ENCODE results near the gene FBXO7. TPM values are rescaled to one million over a fixed set of nuclear protein-coding genes. Genes with fewer than 3 reads are reported as not detected.

The FBXO7 gene
- polyA plus RNA-seq, 1 donor, result 99.4 TPM

GRCh38 chr22:32482708-32483107, 8.1 kb downstream of the FBXO7 start:
- H3K9me3 ChIP-seq (ENCODE audit: control insufficient read depth, low read depth, low read length), result no peaks in the 10 kb centered on the region
- H3K27ac ChIP-seq (ENCODE audit: low read length), result no peak overlapping the region
- 80% methylated on average over 1 of the region's 1 CpG for WGBS (ENCODE audit: insufficient coverage, low lambda C conversion rate)
- H3K4me3 ChIP-seq (ENCODE audit: low read length), result no peak overlapping the region
- no peak for DNase-seq
- H3K36me3 ChIP-seq (ENCODE audit: control insufficient read depth, insufficient read depth, low read length), result peaks cover 28% of the 10 kb centered on the region
- no peaks in the 10 kb centered on the region for H3K4me1 ChIP-seq (ENCODE audit: control insufficient read depth, insufficient read depth, low read length)
- no peaks in the 10 kb centered on the region for H3K27me3 ChIP-seq (ENCODE audit: control insufficient read depth, insufficient read depth, low read length)

- Histone ChIP-seq H3K27ac (ENCODE audit: low read length) (no peak overlapping the region), H3K36me3 (ENCODE audit: control insufficient read depth, insufficient read depth, low read length) (peaks cover 46% of the 10 kb centered on the region), H3K4me1 (ENCODE audit: control insufficient read depth, insufficient read depth, low read length) (no peaks in the 10 kb centered on the region), H3K4me3 (ENCODE audit: low read length) (no peak overlapping the region), H3K9me3 (ENCODE audit: control insufficient read depth, low read depth, low read length) (no peaks in the 10 kb centered on the region), H3K27me3 (ENCODE audit: control insufficient read depth, insufficient read depth, low read length) (no peaks in the 10 kb centered on the region)
- no peak for DNase-seq
- WGBS (ENCODE audit: insufficient coverage, low lambda C conversion rate), result 100% methylated on average over 1 of the region's 3 CpGs
These were observed 12.2 kb downstream of the FBXO7 start for GRCh38 chr22:32486656-32487390.

GRCh38 chr22:32487461-32487860, 12.8 kb downstream of the FBXO7 start:
- peaks cover 46% of the 10 kb centered on the region for H3K36me3 ChIP-seq (ENCODE audit: control insufficient read depth, insufficient read depth, low read length)

DNA sequence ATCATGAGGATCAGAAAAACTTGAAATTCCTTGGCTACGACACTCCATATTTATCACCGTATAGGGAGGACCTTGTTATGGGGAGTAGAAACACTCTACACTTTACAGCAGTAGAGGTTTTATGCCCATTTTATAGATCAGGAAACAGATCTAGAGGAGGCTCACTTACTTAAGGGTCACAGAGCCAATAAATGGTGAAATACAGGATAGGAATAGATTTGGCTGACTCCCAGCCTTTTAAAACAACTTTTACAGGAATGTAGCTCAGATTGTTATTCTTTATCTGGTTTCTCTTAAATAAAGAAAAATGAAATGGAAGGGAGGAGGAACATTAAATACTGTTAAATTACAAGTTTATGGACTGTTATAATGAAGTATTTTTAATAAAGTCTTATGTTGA, 14.8 kb downstream of the FBXO7 start:
- no peak overlapping the region for H3K27ac ChIP-seq (ENCODE audit: low read length)
- H3K4me1 ChIP-seq (ENCODE audit: control insufficient read depth, insufficient read depth, low read length), result no peaks in the 10 kb centered on the region
- DNase-seq, result no peak
- H3K9me3 ChIP-seq (ENCODE audit: control insufficient read depth, low read depth, low read length), result no peaks in the 10 kb centered on the region
- no peaks in the 10 kb centered on the region for H3K27me3 ChIP-seq (ENCODE audit: control insufficient read depth, insufficient read depth, low read length)
- peaks cover 55% of the 10 kb centered on the region for H3K36me3 ChIP-seq (ENCODE audit: control insufficient read depth, insufficient read depth, low read length)
- WGBS (ENCODE audit: insufficient coverage, low lambda C conversion rate), result no CpG with 5 or more reads among the region's 2 CpGs
- no peak overlapping the region for H3K4me3 ChIP-seq (ENCODE audit: low read length)

More at GRCh38 chr22:32487461-32487860, 12.8 kb downstream of the FBXO7 start:
- DNase-seq, result no peak
- 100% methylated on average over 1 of the region's 1 CpG for WGBS (ENCODE audit: insufficient coverage, low lambda C conversion rate)
- Histone ChIP-seq H3K4me3 (ENCODE audit: low read length) (no peak overlapping the region), H3K27ac (ENCODE audit: low read length) (no peak overlapping the region), H3K4me1 (ENCODE audit: control insufficient read depth, insufficient read depth, low read length) (no peaks in the 10 kb centered on the region), H3K9me3 (ENCODE audit: control insufficient read depth, low read depth, low read length) (no peaks in the 10 kb centered on the region), H3K27me3 (ENCODE audit: control insufficient read depth, insufficient read depth, low read length) (no peaks in the 10 kb centered on the region)

- Histone ChIP-seq H3K4me1 (ENCODE audit: control insufficient read depth, insufficient read depth, low read length) (no peaks in the 10 kb centered on the region), H3K4me3 (ENCODE audit: low read length) (no peak overlapping the region), H3K36me3 (ENCODE audit: control insufficient read depth, insufficient read depth, low read length) (peaks cover 55% of the 10 kb centered on the region), H3K9me3 (ENCODE audit: control insufficient read depth, low read depth, low read length) (no peaks in the 10 kb centered on the region), H3K27ac (ENCODE audit: low read length) (no peak overlapping the region), H3K27me3 (ENCODE audit: control insufficient read depth, insufficient read depth, low read length) (no peaks in the 10 kb centered on the region)
- DNase-seq, result no peak
- whole genome bisulfite sequencing (ENCODE audit: insufficient coverage, low lambda C conversion rate), result 83% methylated on average over 1 of the region's 6 CpGs
These were observed 15.7 kb downstream of the FBXO7 start for GRCh38 chr22:32490279-32490678.

DNA sequence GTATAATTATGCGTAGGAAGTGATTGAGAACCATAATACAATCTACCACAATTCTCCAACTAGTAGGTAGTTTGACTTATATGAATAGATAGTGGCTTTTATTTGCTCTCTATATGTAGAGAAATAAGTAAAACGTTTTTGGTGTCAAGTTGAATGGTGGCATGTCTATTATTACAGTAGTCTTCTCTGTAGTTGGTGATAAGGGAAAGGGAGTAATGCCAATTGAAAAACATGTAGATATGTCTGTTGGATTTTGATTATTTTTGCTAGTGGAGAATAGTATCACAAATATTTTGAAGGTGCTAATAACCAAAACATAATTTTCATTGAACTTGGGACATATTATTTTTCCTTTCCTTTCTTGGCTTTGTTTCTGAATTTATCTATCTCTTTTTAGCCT, 17.5 kb downstream of the FBXO7 start:
- Histone ChIP-seq H3K9me3 (ENCODE audit: control insufficient read depth, low read depth, low read length) (no peaks in the 10 kb centered on the region), H3K4me1 (ENCODE audit: control insufficient read depth, insufficient read depth, low read length) (no peaks in the 10 kb centered on the region), H3K27ac (ENCODE audit: low read length) (no peak overlapping the region), H3K36me3 (ENCODE audit: control insufficient read depth, insufficient read depth, low read length) (peaks cover 54% of the 10 kb centered on the region), H3K27me3 (ENCODE audit: control insufficient read depth, insufficient read depth, low read length) (no peaks in the 10 kb centered on the region), H3K4me3 (ENCODE audit: low read length) (no peak overlapping the region)
- 63% methylated on average over 1 of the region's 2 CpGs for WGBS (ENCODE audit: insufficient coverage, low lambda C conversion rate)
- no peak for DNase-seq

- Histone ChIP-seq H3K27ac (ENCODE audit: low read length) (no peak overlapping the region), H3K9me3 (ENCODE audit: control insufficient read depth, low read depth, low read length) (no peaks in the 10 kb centered on the region), H3K4me3 (ENCODE audit: low read length) (no peak overlapping the region), H3K27me3 (ENCODE audit: control insufficient read depth, insufficient read depth, low read length) (no peaks in the 10 kb centered on the region), H3K4me1 (ENCODE audit: control insufficient read depth, insufficient read depth, low read length) (no peaks in the 10 kb centered on the region), H3K36me3 (ENCODE audit: control insufficient read depth, insufficient read depth, low read length) (peaks cover 64% of the 10 kb centered on the region)
- no CpG with 5 or more reads among the region's 2 CpGs for WGBS (ENCODE audit: insufficient coverage, low lambda C conversion rate)
- DNase-seq, result no peak
These were observed 18.9 kb downstream of the FBXO7 start for GRCh38 chr22:32493551-32493950.

DNA sequence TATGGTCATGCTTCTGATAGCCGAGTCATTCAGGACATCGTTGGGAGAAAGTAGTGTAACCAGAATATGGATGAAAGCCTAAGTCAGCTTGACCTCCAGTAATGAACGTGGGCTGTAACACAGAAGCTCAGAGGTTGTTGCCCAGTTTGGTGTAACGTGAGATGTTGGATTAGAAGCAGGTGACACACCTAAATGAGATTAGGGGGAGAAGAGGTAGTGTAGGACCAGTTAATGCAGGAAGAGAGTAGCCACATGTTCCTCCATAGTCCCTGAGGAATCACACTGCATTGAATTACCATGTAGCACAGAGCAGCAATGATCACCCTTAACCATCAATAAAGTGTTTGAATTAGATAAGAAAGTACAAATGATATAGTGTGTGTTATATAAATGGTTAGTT, 20.4 kb downstream of the FBXO7 start:
- no peaks in the 10 kb centered on the region for H3K27me3 ChIP-seq (ENCODE audit: control insufficient read depth, insufficient read depth, low read length)
- WGBS (ENCODE audit: insufficient coverage, low lambda C conversion rate), result 79% methylated on average over 3 of the region's 4 CpGs
- H3K9me3 ChIP-seq (ENCODE audit: control insufficient read depth, low read depth, low read length), result no peaks in the 10 kb centered on the region
- peaks cover 58% of the 10 kb centered on the region for H3K36me3 ChIP-seq (ENCODE audit: control insufficient read depth, insufficient read depth, low read length)
- no peak overlapping the region for H3K27ac ChIP-seq (ENCODE audit: low read length)
- H3K4me1 ChIP-seq (ENCODE audit: control insufficient read depth, insufficient read depth, low read length), result no peaks in the 10 kb centered on the region
- no peak for DNase-seq
- no peak overlapping the region for H3K4me3 ChIP-seq (ENCODE audit: low read length)

GRCh38 chr22:32499666-32500065, 25.1 kb downstream of the FBXO7 start:
- Histone ChIP-seq H3K9me3 (ENCODE audit: control insufficient read depth, low read depth, low read length) (no peaks in the 10 kb centered on the region), H3K4me3 (ENCODE audit: low read length) (no peak overlapping the region), H3K4me1 (ENCODE audit: control insufficient read depth, insufficient read depth, low read length) (no peaks in the 10 kb centered on the region), H3K36me3 (ENCODE audit: control insufficient read depth, insufficient read depth, low read length) (peaks cover 35% of the 10 kb centered on the region), H3K27me3 (ENCODE audit: control insufficient read depth, insufficient read depth, low read length) (no peaks in the 10 kb centered on the region), H3K27ac (ENCODE audit: low read length) (no peak overlapping the region)
- no peak for DNase-seq
- no CpG with 5 or more reads among the region's 3 CpGs for WGBS (ENCODE audit: insufficient coverage, low lambda C conversion rate)

GRCh38 chr22:32501836-32502752, 27.5 kb downstream of the FBXO7 start:
- no peaks in the 10 kb centered on the region for H3K27me3 ChIP-seq (ENCODE audit: control insufficient read depth, insufficient read depth, low read length)
- no peaks in the 10 kb centered on the region for H3K4me1 ChIP-seq (ENCODE audit: control insufficient read depth, insufficient read depth, low read length)
- no peak for DNase-seq
- no CpG with 5 or more reads among the region's 9 CpGs for WGBS (ENCODE audit: insufficient coverage, low lambda C conversion rate)
- no peaks in the 10 kb centered on the region for H3K9me3 ChIP-seq (ENCODE audit: control insufficient read depth, low read depth, low read length)
- H3K27ac ChIP-seq (ENCODE audit: low read length), result no peak overlapping the region
- H3K36me3 ChIP-seq (ENCODE audit: control insufficient read depth, insufficient read depth, low read length), result peaks cover 16% of the 10 kb centered on the region
- H3K4me3 ChIP-seq (ENCODE audit: low read length), result no peak overlapping the region
